Astrocyte of the cerebellum (primary cell): ENCODE results near the gene DNAI2.

Experiments
- DNase-seq: peaks from one replicate; pipeline ENCODE4 v3.0.0-alpha.2; 2011; ENCODE audit warnings: low read depth
- H3K4me3 ChIP-seq: 2 replicates; pipeline ENCODE4 v1.5.1; 2011; ENCODE audit warnings: mild to moderate bottlenecking, low read depth, low read length, moderate library complexity
- CTCF ChIP-seq: IDR thresholded peaks from 2 replicates; pipeline ENCODE4 v1.5.1; 2012; ENCODE audit warnings: low read length, low read depth, moderate library complexity, mild to moderate bottlenecking; ENCODE audit errors: missing control alignments
- in situ Hi-C: cut with HindIII; loops from 2 replicates; pipeline ENCODE4 v1.10.0; 2017; ENCODE audit warnings: low sequenced_read_pairs

DNAI2 gene

GRCh38 chr17:74244128-74244527, 29.9 kb upstream of the DNAI2 start:
- TF ChIP-seq CTCF = no peak
- DNase-seq = no peak
- no peak overlapping the region for H3K4me3 ChIP-seq
- in situ Hi-C loops = no loop called here

- in situ Hi-C loops = no loop called here
- TF ChIP-seq CTCF = no peak
- H3K4me3 ChIP-seq = no peak overlapping the region
- no peak for DNase-seq
Measured at GRCh38 chr17:74244548-74244947, 29.5 kb upstream of the DNAI2 start.

GRCh38 chr17:74245145-74245831, 28.7 kb upstream of the DNAI2 start:
- H3K4me3 ChIP-seq = no peak overlapping the region
- DNase-seq = no peak
- TF ChIP-seq CTCF = no peak
- in situ Hi-C loops = no loop called here

GRCh38 chr17:74245871-74246270, 28.2 kb upstream of the DNAI2 start:
- no peak overlapping the region for H3K4me3 ChIP-seq
- in situ Hi-C loops = no loop called here
- TF ChIP-seq CTCF = no peak
- DNase-seq = no peak

- in situ Hi-C loops = no loop called here
- no peak for DNase-seq
- no peak for TF ChIP-seq CTCF
- H3K4me3 ChIP-seq = no peak overlapping the region
Measured at GRCh38 chr17:74249590-74250270, 24.3 kb upstream of the DNAI2 start.

GRCh38 chr17:74250324-74250995, 23.6 kb upstream of the DNAI2 start:
- in situ Hi-C loops = no loop called here
- DNase-seq = no peak
- no peak for TF ChIP-seq CTCF
- no peak overlapping the region for H3K4me3 ChIP-seq
